ENCODE data around the gene C16orf87. TPM values are rescaled to one million over a fixed set of nuclear protein-coding genes. Genes with fewer than 3 reads are reported as not detected.

C16orf87 gene
- total RNA-seq, 2 donors from 2014 or later = 6.9 to 8.8 TPM

DNA sequence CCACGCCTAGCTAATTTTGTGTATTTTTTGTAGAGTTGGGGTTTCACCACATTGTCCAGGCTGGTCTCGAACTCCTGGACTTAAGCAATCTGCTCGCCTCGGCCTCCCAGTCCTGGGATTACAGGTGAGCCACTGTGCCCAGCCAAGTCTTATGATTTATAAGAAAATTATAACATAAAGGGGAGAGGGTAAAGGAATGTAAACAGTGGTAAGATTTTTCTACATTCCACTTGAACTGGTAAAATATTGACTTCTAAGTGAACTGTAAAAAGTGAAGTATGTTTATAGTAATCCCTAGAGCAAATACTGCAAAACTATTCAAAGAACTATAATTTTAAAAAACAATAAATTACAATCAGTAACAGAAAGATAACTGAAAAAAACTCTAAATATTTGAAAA, 33.5 kb downstream of the C16orf87 start:
- TF ChIP-seq, protein P1, sequence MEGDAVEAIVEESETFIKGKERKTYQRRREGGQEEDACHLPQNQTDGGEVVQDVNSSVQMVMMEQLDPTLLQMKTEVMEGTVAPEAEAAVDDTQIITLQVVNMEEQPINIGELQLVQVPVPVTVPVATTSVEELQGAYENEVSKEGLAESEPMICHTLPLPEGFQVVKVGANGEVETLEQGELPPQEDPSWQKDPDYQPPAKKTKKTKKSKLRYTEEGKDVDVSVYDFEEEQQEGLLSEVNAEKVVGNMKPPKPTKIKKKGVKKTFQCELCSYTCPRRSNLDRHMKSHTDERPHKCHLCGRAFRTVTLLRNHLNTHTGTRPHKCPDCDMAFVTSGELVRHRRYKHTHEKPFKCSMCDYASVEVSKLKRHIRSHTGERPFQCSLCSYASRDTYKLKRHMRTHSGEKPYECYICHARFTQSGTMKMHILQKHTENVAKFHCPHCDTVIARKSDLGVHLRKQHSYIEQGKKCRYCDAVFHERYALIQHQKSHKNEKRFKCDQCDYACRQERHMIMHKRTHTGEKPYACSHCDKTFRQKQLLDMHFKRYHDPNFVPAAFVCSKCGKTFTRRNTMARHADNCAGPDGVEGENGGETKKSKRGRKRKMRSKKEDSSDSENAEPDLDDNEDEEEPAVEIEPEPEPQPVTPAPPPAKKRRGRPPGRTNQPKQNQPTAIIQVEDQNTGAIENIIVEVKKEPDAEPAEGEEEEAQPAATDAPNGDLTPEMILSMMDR (IDR thresholded peaks at IDR 0.05) = no peak
- Histone ChIP-seq H3K9me3 (peaks cover 9% of the 10 kb centered on the region), H3K27ac (no peak overlapping the region), H3K4me1 (ENCODE audit: control insufficient read depth in 1 of 2, low read depth in 2 of 2) (no peaks in the 10 kb centered on the region), H3K36me3 (no peaks in the 10 kb centered on the region), H3K4me3 (no peak overlapping the region), H3K27me3 (replicated peaks; ENCODE audit: insufficient read depth) (no peaks in the 10 kb centered on the region)
- no peak for ATAC-seq (ENCODE audit: insufficient number of reproducible peaks, low FRiP score, low read depth)
- no peak for DNase-seq (ENCODE audit: low spot score)

DNA sequence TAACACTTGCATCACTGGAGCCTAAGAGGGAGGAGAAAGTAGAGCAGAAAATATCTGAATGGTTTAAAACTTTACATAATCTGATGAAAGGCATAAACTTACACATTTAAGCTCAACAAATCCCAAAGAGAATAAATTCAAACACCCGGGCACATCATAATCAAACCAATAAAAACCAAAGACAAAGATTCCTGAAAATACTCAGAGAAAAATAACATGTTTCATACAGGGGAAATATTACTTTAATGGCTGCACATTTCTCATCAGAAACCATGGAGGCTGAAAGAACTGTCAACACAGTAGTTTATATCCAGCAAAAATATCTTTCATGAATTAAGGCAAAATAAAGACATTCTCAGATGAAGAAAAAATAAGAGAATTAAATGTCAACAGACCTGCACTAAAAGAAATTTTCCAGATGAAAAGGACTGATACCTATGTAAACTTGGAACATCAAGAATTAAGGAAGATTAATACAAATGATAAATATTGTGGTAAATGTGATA, 34.2 kb downstream of the C16orf87 start:
- no peaks in the 10 kb centered on the region for H3K4me1 ChIP-seq (ENCODE audit: control insufficient read depth in 1 of 2, low read depth in 2 of 2)
- no peak for ATAC-seq (ENCODE audit: insufficient number of reproducible peaks, low FRiP score, low read depth)
- TF ChIP-seq, protein P1 (IDR thresholded peaks at IDR 0.05) = no peak
- DNase-seq (ENCODE audit: low spot score) = no peak
- peaks cover 9% of the 10 kb centered on the region for H3K9me3 ChIP-seq
- H3K27me3 ChIP-seq (replicated peaks; ENCODE audit: insufficient read depth) = no peaks in the 10 kb centered on the region
- no peak overlapping the region for H3K4me3 ChIP-seq
- no peak overlapping the region for H3K27ac ChIP-seq
- no peaks in the 10 kb centered on the region for H3K36me3 ChIP-seq

DNA sequence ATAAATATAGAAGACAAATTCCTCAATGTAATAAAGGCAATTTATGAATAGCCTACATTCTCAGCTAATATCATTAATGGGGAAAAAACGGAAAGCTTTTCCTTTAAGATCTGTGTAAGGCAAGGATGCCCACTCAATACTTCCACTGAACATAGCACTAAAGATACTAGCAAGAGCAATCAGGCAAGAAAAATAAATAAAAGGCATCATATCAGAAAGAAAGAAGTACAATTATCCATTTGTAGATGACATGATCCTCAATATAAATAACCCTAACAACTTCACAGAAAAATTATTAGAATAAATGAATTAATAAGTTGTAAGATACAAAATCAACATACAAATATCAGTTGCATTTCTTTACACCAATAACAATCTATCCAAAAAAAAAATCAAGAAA, 37.1 kb downstream of the C16orf87 start:
- Histone ChIP-seq H3K4me3 (no peak overlapping the region), H3K27me3 (replicated peaks; ENCODE audit: insufficient read depth) (no peaks in the 10 kb centered on the region), H3K9me3 (peaks cover 9% of the 10 kb centered on the region), H3K27ac (no peak overlapping the region), H3K36me3 (no peaks in the 10 kb centered on the region), H3K4me1 (ENCODE audit: control insufficient read depth in 1 of 2, low read depth in 2 of 2) (no peaks in the 10 kb centered on the region)
- DNase-seq (ENCODE audit: low spot score) (no peak), ATAC-seq (ENCODE audit: insufficient number of reproducible peaks, low FRiP score, low read depth) (no peak)
- TF ChIP-seq, protein P1 (IDR thresholded peaks at IDR 0.05) = no peak

DNA sequence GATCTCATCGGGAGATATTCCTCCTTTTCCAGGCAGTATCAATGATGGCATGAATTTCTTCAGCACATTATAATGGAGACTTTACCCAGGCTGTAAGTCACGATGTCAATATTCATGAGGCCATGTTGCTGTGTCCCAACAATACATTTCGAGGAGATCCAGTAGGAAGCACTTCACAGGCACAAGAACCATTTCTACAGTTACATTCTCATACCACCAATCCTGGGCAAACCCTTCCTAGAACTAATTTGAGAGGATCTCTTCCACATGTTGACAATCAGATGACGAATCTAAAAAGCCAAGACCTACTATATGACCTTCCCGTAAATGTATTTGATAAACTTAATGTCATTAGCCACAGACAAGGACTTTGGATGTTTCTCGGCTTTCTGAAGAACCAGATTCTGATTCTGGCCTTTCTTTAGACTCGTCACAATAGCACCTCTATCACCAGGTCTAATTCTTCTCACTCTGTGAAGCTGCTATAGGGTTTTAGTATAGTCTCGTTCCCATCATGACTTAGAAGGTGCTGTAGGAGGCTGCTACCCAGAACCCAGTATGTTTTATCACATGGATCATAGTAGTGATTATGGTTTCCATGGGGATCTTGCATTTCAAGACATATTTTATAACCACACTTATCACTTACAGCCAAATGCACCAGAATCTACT, 40.2 kb downstream of the C16orf87 start:
- DNase-seq (ENCODE audit: low spot score) = no peak
- H3K27ac ChIP-seq = peak overlapping the region; percentile 38 to 62
- H3K9me3 ChIP-seq = peaks cover 2% of the 10 kb centered on the region
- no peak for ATAC-seq (ENCODE audit: insufficient number of reproducible peaks, low FRiP score, low read depth)
- peak overlapping the region; percentile 96 for H3K4me3 ChIP-seq
- H3K27me3 ChIP-seq (replicated peaks; ENCODE audit: insufficient read depth) = no peaks in the 10 kb centered on the region
- H3K36me3 ChIP-seq = no peaks in the 10 kb centered on the region
- TF ChIP-seq, protein P1 (IDR thresholded peaks at IDR 0.05) = no peak
- H3K4me1 ChIP-seq (ENCODE audit: control insufficient read depth in 1 of 2, low read depth in 2 of 2) = no peaks in the 10 kb centered on the region

DNA sequence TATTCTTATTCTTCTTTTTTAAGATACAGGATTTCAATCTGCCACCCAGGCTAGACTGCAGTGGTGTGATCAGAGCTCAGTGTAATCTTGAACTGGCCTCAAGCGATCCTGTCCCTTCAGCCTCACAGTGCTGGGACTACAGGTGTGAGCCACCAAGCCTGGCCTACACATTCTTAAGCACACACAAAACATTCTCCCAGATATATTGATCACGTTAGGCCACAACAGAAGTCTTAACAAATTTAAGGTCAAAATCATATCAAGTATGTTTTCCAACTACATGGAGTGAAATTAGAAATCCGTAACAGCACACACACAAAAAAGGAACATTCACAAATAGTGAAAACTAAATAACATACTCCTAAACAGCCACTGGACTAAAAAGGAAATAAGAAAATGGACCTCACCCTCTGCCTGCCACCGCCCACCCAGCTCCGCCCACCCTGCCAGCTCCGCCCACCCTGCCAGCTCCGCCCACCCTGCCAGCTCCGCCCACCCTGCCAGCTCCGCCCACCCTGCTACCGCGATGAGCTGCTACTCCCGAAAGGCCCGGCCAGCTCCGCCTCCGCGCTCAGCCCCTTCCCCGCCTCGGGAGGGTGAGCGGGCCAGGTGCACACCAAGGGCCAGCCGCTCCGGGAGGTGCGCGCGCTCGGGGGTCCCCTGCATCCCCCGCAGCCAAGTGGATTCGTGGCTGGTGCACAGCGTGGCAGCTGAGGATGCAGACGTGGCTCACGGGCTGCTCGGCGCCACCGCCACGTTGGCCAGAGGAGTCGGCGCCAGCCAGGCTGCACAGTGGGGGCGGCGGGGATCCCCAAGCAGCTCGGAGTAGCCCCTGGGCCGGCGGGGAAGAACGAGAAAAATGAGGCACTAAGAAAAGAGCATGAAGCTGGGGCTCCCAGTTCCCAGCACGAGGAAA, 41.2 kb downstream of the C16orf87 start:
- peak; percentile 81 for ATAC-seq (ENCODE audit: insufficient number of reproducible peaks, low FRiP score, low read depth)
- TF ChIP-seq, protein P1 (IDR thresholded peaks at IDR 0.05) = no peak
- DNase-seq (ENCODE audit: low spot score) = peak; percentile 19
- Histone ChIP-seq H3K4me1 (ENCODE audit: control insufficient read depth in 1 of 2, low read depth in 2 of 2) (no peaks in the 10 kb centered on the region), H3K36me3 (no peaks in the 10 kb centered on the region), H3K27me3 (replicated peaks; ENCODE audit: insufficient read depth) (no peaks in the 10 kb centered on the region), H3K4me3 (peak overlapping the region; percentile 96), H3K9me3 (peaks cover 2% of the 10 kb centered on the region), H3K27ac (peak overlapping the region; percentile 38 to 62)
